Astrocyte of the cerebellum (primary cell): Measurements from ENCODE around the gene RALGPS1.

Experiments
- DNase-seq: peaks from one replicate; pipeline ENCODE4 v3.0.0-alpha.2; 2011; ENCODE audit warnings: low read depth
- H3K4me3 ChIP-seq: 2 replicates; pipeline ENCODE4 v1.5.1; 2011; ENCODE audit warnings: mild to moderate bottlenecking, low read depth, low read length, moderate library complexity
- in situ Hi-C: cut with HindIII; loops from 2 replicates; pipeline ENCODE4 v1.10.0; 2017; ENCODE audit warnings: low sequenced_read_pairs
- TF ChIP-seq, protein P1 (sequence below): IDR thresholded peaks from 2 replicates; pipeline ENCODE4 v1.5.1; 2012; ENCODE audit warnings: low read length, low read depth, moderate library complexity, mild to moderate bottlenecking; ENCODE audit errors: missing control alignments

Gene RALGPS1

DNA sequence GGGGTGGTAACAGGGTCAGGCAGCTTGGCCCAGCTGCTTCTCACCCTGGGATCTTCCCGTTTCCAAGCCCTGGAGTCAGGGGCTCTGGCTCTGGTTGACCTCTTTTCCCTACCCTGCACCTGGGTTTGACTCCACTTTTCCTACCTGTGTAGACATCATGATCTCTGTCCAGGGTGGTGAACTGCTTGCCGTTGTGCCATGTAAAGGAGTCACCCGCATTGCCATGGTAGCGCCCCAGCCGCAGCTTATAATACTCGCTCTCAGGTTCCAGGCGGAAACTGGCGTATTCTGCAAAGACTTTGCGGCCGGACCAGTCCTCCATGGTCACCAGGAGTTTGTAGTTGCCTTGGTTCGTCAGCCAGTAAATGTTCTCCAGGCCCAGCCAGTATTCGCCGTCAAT, 176.9 kb downstream of the RALGPS1 start:
- in situ Hi-C loops = no loop called here
- DNase-seq = no peak
- TF ChIP-seq, protein P1, sequence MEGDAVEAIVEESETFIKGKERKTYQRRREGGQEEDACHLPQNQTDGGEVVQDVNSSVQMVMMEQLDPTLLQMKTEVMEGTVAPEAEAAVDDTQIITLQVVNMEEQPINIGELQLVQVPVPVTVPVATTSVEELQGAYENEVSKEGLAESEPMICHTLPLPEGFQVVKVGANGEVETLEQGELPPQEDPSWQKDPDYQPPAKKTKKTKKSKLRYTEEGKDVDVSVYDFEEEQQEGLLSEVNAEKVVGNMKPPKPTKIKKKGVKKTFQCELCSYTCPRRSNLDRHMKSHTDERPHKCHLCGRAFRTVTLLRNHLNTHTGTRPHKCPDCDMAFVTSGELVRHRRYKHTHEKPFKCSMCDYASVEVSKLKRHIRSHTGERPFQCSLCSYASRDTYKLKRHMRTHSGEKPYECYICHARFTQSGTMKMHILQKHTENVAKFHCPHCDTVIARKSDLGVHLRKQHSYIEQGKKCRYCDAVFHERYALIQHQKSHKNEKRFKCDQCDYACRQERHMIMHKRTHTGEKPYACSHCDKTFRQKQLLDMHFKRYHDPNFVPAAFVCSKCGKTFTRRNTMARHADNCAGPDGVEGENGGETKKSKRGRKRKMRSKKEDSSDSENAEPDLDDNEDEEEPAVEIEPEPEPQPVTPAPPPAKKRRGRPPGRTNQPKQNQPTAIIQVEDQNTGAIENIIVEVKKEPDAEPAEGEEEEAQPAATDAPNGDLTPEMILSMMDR = no peak
- H3K4me3 ChIP-seq = no peak overlapping the region

DNA sequence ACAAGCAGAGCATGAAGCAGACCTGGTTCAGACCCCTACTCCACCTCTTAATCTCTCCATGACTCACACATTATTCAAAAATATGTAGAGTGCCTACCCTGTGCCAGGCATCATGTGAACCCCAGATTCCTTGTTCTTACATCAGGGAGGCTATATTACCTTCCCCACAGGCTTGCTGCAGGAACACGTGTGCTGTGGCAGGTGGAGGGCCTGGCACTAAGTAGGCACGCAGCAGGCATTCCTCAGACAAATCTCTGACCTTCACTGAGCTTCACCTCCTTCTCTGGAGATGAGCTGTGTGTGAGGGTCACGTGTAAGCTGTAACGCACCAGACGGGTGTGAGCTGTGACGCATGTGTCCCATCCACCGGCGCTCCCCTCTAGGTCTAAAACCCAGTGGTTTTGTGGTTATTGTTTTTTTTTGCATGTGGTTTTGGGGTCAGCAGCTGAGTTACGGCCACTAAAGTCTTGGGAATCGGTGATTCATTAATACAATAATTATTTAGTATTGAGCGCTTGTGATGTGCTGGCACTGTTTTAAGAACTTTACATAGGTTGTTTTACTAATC, 177.5 kb downstream of the RALGPS1 start:
- TF ChIP-seq, protein P1 = no peak
- DNase-seq = no peak
- no peak overlapping the region for H3K4me3 ChIP-seq
- in situ Hi-C loops = no loop called here

DNA sequence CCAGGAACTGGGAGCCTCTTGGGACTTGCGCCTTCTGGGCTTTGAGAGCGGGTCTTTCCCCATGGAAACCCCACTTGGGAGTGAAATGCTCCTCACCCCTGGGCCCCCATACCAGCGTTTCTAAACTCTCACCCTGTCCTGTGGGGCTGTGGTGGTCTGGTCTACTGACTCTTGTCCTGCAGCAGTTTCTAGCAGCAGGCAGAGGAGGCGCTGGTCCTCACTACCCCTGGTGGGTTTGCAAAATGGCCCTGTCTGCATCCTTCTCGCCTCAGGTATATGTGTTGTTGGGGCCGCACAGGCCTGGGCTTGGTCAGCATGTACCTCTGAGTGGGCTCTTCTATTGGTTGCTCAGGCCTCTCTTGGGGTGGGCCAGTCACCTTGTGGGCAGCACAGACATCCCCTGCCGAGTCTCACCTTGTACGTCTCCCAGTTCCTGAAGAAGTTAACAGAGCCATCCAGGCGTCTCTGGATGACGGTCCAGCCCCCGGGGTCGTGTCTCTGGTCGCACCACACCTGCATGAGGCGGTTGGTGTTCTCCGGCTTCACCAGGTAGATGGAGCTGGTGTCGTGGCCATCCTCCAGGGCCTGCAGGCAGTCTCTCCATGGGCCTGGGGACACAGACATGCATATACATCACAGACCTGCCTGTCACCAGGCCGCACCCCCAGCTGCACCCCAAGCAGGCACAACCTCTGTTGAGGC, 178.9 kb downstream of the RALGPS1 start:
- in situ Hi-C loops = no loop called here
- no peak overlapping the region for H3K4me3 ChIP-seq
- no peak for DNase-seq
- TF ChIP-seq, protein P1 = no peak

DNA sequence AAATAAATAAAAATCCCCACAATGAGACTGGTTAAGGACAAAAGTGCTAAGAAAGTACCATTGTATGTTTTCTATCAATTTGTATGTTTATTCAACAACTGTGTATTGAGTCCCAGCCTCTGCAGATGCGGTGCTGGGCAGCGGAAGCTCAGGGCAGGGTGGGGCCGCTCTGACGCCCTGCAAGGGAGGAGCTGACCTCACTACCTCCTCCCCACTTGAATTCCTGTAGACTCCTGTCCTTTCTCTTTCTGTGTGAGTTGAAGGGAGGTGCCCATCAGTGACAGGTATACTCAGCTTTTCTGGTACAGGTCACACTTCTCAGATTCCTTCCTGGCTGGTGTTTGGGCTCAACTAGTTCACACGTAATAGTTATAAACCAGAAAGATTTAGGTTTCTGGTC, 180.8 kb downstream of the RALGPS1 start:
- TF ChIP-seq, protein P1 = no peak
- no peak for DNase-seq
- in situ Hi-C loops = no loop called here

DNA sequence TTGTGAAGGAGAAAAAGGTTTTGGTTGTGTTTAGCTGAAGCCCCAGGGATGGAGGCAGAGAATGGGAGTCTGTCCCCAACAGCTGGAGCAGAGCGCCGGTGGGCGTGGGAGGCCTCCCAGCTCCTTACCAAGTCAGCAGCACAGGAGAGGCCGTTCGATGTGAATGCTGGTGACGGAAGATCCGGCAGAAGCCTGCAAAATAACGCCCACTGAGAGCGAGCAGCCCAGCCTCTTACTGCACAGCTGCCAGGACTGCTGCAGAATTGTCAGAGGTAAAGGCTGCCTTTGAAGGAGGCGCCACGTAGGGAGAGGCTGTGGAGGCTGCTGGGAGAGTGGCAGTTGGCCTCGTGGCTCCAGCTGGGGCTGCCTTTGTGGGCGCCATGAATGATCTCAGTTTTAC, 181.6 kb downstream of the RALGPS1 start:
- TF ChIP-seq, protein P1 = no peak
- in situ Hi-C loops = no loop called here
- no peak overlapping the region for H3K4me3 ChIP-seq
- DNase-seq = no peak

More for the DNA sequence above, 180.8 kb downstream of the RALGPS1 start:
- H3K4me3 ChIP-seq = no peak overlapping the region

DNA sequence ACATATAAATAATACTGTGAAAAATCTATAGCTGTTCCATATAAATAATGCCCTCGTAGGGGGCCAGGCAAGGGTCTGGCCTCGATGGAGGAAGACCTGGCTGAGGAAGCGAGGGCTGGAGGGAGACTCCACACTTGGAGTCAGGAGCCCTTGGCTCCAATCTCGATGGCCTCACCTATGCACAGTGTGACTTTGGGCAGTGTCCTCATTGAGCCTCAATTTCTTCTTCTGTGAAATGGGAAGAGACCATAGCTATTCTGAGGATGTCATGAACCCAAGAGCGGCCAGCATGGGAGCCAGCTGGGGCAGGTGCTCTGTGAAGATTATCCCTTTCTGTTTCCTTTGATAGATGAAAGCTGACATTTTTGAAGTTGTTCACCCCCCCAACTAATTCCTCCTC, 183.1 kb downstream of the RALGPS1 start:
- no peak for DNase-seq
- in situ Hi-C loops = no loop called here
- TF ChIP-seq, protein P1 = no peak
- no peak overlapping the region for H3K4me3 ChIP-seq
